ENCODE measurements around the gene ZBTB16. TPM values are rescaled to one million over a fixed set of nuclear protein-coding genes. Genes with fewer than 3 reads are reported as not detected.

ZBTB16 gene
- total RNA-seq, 2 experiments from 2014 or later: 19.1 to 20.6 TPM

DNA sequence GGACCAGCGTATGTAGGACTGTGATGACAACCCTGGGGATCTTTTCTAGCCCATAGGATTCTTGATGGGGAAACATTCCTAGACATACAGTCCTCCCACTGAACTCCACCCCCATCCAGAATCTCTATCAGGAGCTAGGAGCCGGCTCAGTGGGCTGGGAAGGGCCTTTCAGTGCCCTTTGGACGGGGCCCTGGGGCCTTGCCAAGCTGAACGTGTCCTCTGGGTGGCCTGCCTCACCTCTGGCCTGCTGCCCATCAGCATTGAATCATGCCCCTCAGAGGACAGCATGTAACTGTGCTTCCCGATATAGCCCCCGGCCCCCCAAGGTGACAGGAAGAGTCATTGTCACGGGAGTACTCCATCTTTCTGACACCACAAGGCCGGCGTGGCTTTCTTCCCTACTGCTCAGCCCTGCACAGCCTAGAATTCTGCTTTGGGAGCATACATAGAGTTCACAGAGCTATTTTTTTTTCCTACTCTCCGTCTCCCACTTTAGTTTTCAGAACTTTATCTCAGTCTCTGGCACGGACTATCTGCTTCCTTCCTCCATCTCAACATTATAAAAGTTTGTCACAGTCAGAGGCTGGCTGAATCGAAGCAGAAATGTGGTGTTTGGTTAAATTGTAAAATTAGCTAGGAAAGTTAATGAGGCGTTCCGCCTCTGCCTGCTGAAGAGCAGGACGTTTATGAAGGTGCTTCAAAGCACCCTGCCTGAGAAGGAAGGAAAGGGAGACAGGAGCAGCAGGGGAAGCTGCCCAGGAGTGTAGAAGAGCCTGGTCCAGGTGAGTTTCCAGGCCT lies 111.9 kb downstream of the ZBTB16 start:
- DNase-seq (no peak), ATAC-seq (ENCODE audit: poor library complexity) (no peak)
- H3K36me3 Mint-ChIP-seq (ENCODE audit: low read depth): no peaks in the 10 kb centered on the region
- no peaks in the 10 kb centered on the region for H3K27me3 Mint-ChIP-seq
- H3K9me3 Mint-ChIP-seq: no peaks in the 10 kb centered on the region
- no peaks in the 10 kb centered on the region for H3K36me3 ChIP-seq (ENCODE audit: insufficient read depth, low read length)
- intact Hi-C loops (cut with DNase I, micrococcal nuclease): loop anchor here in 1 of 2 experiments (10.0 kb wide), 1 partner anchor 47 kb away; no protein-coding TSS in a partner anchor
- peaks cover 92% of the 10 kb centered on the region for H3K4me1 ChIP-seq (ENCODE audit: insufficient read depth, low read length)
- H3K27ac ChIP-seq (ENCODE audit: low read depth in 1 of 2, low read length in 2 of 2): peak overlapping the region in 1 of 2 donors; percentile 25
- H3K27ac Mint-ChIP-seq: peak overlapping the region; percentile 95
- TF ChIP-seq, protein P1, sequence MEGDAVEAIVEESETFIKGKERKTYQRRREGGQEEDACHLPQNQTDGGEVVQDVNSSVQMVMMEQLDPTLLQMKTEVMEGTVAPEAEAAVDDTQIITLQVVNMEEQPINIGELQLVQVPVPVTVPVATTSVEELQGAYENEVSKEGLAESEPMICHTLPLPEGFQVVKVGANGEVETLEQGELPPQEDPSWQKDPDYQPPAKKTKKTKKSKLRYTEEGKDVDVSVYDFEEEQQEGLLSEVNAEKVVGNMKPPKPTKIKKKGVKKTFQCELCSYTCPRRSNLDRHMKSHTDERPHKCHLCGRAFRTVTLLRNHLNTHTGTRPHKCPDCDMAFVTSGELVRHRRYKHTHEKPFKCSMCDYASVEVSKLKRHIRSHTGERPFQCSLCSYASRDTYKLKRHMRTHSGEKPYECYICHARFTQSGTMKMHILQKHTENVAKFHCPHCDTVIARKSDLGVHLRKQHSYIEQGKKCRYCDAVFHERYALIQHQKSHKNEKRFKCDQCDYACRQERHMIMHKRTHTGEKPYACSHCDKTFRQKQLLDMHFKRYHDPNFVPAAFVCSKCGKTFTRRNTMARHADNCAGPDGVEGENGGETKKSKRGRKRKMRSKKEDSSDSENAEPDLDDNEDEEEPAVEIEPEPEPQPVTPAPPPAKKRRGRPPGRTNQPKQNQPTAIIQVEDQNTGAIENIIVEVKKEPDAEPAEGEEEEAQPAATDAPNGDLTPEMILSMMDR (IDR thresholded peaks at IDR 0.05): no peak
- H3K9me3 ChIP-seq (ENCODE audit: control insufficient read depth in 1 of 2, insufficient read depth in 1 of 2, low read length in 2 of 2): no peaks in the 10 kb centered on the region
- H3K4me3 ChIP-seq (ENCODE audit: low read length): no peak overlapping the region
- peak overlapping the region; percentile 61 for H3K4me3 Mint-ChIP-seq
- CTCF ChIA-PET: interaction anchor here (1.6 kb wide), 1 partner anchor 10 kb away, joined by 5 read pairs; no protein-coding TSS in a partner anchor
- POLR2A ChIA-PET: interaction anchor here (1.1 to 7.2 kb wide), 5 partner anchors 8 to 111 kb away, joined by 3 to 67 read pairs (median 19); no protein-coding TSS in a partner anchor
- no peaks in the 10 kb centered on the region for H3K27me3 ChIP-seq (ENCODE audit: control insufficient read depth in 1 of 2, insufficient read depth in 2 of 2, low read length in 2 of 2)
- H3K4me1 Mint-ChIP-seq (ENCODE audit: low read depth): peaks cover 100% of the 10 kb centered on the region

DNA sequence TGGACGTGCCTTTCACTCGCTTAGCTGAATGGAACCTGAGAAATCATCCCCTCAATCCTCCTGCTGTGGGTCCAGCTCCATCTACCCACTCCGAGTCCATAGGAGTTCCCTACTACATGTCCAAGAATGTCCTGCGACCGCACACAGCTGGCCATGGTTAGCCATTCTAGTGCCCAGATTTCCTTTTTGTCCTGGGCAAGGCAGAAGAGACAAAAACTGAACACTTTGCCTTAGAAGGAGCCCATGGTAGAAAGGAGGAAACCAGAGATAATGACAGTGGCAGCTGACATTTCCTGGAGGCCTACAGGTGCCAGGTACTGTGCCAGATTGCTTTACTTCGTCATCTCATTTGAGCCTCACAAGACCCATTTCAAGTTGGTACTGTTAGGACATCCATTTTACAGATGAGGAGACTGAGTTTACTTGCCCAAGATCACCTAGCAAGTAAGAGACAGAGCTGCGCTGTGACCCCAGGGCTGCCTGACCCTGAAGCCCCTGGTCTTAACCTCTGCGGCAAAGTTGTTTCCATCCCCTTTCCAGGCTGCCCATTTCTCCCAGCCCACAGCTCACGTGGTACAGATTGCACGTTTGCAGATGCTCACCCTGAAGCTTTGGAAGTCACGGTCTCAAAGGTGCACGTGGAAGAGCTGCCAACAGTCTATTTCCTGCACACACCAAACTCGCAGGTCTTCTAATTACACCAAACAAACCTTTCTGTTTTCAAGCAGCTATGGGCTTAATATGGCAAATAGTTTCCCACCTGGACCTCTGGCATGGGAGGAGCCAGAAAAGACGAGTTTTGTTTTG lies 112.7 kb downstream of the ZBTB16 start:
- peaks cover 85% of the 10 kb centered on the region for H3K4me1 ChIP-seq (ENCODE audit: insufficient read depth, low read length)
- no peaks in the 10 kb centered on the region for H3K36me3 ChIP-seq (ENCODE audit: insufficient read depth, low read length)
- H3K27ac ChIP-seq (ENCODE audit: low read depth in 1 of 2, low read length in 2 of 2): peak overlapping the region; percentile 47 to 48
- H3K27me3 Mint-ChIP-seq: no peaks in the 10 kb centered on the region
- TF ChIP-seq, protein P1 (IDR thresholded peaks at IDR 0.05): no peak
- ChIA-PET CTCF (interaction anchor here (1.6 kb wide), 1 partner anchor 9 kb away, joined by 5 read pairs; no protein-coding TSS in a partner anchor), POLR2A (interaction anchor here (0.9 to 7.2 kb wide), 7 partner anchors 9 to 112 kb away, joined by 3 to 67 read pairs (median 4); no protein-coding TSS in a partner anchor)
- H3K4me3 Mint-ChIP-seq: peak overlapping the region; percentile 73
- intact Hi-C loops (cut with DNase I, micrococcal nuclease): loop anchor here in 1 of 2 experiments (10.0 kb wide), 1 partner anchor 47 kb away; no protein-coding TSS in a partner anchor
- peak; percentile 57 for ATAC-seq (ENCODE audit: poor library complexity)
- H3K4me3 ChIP-seq (ENCODE audit: low read length): no peak overlapping the region
- DNase-seq: peak in 3 of 14 experiments; percentile 35 to 43 (median 38)
- no peaks in the 10 kb centered on the region for H3K27me3 ChIP-seq (ENCODE audit: control insufficient read depth in 1 of 2, insufficient read depth in 2 of 2, low read length in 2 of 2)
- peaks cover 98% of the 10 kb centered on the region for H3K4me1 Mint-ChIP-seq (ENCODE audit: low read depth)
- no peaks in the 10 kb centered on the region for H3K36me3 Mint-ChIP-seq (ENCODE audit: low read depth)
- H3K27ac Mint-ChIP-seq: peak overlapping the region; percentile 95
- no peaks in the 10 kb centered on the region for H3K9me3 ChIP-seq (ENCODE audit: control insufficient read depth in 1 of 2, insufficient read depth in 1 of 2, low read length in 2 of 2)
- H3K9me3 Mint-ChIP-seq: no peaks in the 10 kb centered on the region

DNA sequence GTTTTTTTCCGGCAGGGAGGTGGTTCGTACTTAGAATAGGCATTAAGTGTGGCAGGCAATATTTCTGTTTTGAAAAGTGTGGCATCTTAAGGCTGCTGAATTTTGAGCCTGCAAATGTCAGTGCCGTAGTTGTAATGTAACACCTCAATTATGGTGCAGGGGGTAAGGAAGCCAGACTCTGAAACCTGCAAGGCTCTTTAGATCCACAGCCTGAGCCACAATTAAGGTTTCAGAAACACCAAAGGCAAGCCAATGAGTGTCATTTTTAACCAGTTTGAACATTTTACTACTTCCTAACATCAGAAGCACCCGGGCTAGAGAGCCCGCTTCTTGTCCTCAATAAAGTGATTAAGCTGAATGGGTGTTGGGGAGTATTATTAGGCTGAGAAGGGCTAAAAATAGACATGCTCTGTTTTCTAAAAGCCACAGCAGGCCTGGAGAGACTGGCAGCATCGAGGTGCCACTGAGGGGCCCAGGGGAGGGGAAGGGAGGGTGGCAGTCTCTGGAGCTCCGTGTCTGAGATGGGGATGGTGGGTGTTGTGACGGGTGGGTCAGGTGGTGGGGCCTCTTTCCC lies 113.4 kb downstream of the ZBTB16 start:
- peaks cover 98% of the 10 kb centered on the region for H3K4me1 Mint-ChIP-seq (ENCODE audit: low read depth)
- H3K27ac ChIP-seq (ENCODE audit: low read depth in 1 of 2, low read length in 2 of 2): peak overlapping the region; percentile 47 to 48
- no peaks in the 10 kb centered on the region for H3K27me3 Mint-ChIP-seq
- TF ChIP-seq, protein P1 (IDR thresholded peaks at IDR 0.05): no peak
- ATAC-seq (ENCODE audit: poor library complexity) (peak; percentile 81), DNase-seq (peak in 5 of 14 experiments; percentile 13 to 40 (median 39))
- H3K27ac Mint-ChIP-seq: peak overlapping the region; percentile 95
- no peaks in the 10 kb centered on the region for H3K9me3 ChIP-seq (ENCODE audit: control insufficient read depth in 1 of 2, insufficient read depth in 1 of 2, low read length in 2 of 2)
- no peaks in the 10 kb centered on the region for H3K27me3 ChIP-seq (ENCODE audit: control insufficient read depth in 1 of 2, insufficient read depth in 2 of 2, low read length in 2 of 2)
- intact Hi-C loops (cut with DNase I, micrococcal nuclease): loop anchor here in 1 of 2 experiments (10.0 kb wide), 1 partner anchor 48 kb away; no protein-coding TSS in a partner anchor
- H3K4me3 Mint-ChIP-seq: peak overlapping the region; percentile 73
- CTCF ChIA-PET: no interaction called here
- no peaks in the 10 kb centered on the region for H3K36me3 Mint-ChIP-seq (ENCODE audit: low read depth)
- no peak overlapping the region for H3K4me3 ChIP-seq (ENCODE audit: low read length)
- no peaks in the 10 kb centered on the region for H3K36me3 ChIP-seq (ENCODE audit: insufficient read depth, low read length)
- peaks cover 84% of the 10 kb centered on the region for H3K4me1 ChIP-seq (ENCODE audit: insufficient read depth, low read length)
- no peaks in the 10 kb centered on the region for H3K9me3 Mint-ChIP-seq
- POLR2A ChIA-PET: interaction anchor here (0.9 to 7.2 kb wide), 6 partner anchors 10 to 113 kb away, joined by 3 to 67 read pairs (median 12); no protein-coding TSS in a partner anchor
